Activated T-helper 1 cell treated with Interleukin-2 at 50 U/mL for 16 hours (primary cell): ENCODE results near the gene APC2.
A peak's percentile ranks its signal among the peaks of the same experiment; 100 is the strongest.
"Not testable (repeated sequence)": the region's sequence is repeated elsewhere in the genome, so short reads cannot be mapped to it uniquely, and the experiment has no call there.

ENCODE experiments used
- DNase-seq: peaks from one replicate; pipeline ENCODE4 v3.0.0-alpha.2; 2020; ENCODE audit warnings: low read depth

The APC2 gene

DNA sequence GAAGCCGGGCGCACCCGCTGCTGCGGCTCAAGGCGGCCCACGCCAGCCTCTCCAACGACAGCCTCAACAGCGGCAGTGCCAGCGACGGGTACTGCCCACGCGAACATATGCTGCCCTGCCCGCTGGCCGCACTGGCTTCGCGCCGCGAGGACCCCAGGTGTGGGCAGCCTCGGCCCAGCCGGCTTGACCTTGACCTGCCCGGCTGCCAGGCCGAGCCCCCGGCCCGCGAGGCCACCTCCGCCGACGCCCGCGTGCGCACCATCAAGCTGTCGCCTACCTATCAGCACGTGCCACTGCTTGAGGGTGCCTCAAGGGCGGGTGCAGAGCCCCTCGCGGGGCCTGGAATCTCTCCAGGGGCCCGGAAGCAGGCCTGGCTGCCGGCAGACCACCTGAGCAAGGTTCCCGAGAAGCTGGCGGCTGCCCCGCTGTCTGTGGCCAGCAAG lies 16.1 kb downstream of the APC2 start:
- no peak for DNase-seq

DNA sequence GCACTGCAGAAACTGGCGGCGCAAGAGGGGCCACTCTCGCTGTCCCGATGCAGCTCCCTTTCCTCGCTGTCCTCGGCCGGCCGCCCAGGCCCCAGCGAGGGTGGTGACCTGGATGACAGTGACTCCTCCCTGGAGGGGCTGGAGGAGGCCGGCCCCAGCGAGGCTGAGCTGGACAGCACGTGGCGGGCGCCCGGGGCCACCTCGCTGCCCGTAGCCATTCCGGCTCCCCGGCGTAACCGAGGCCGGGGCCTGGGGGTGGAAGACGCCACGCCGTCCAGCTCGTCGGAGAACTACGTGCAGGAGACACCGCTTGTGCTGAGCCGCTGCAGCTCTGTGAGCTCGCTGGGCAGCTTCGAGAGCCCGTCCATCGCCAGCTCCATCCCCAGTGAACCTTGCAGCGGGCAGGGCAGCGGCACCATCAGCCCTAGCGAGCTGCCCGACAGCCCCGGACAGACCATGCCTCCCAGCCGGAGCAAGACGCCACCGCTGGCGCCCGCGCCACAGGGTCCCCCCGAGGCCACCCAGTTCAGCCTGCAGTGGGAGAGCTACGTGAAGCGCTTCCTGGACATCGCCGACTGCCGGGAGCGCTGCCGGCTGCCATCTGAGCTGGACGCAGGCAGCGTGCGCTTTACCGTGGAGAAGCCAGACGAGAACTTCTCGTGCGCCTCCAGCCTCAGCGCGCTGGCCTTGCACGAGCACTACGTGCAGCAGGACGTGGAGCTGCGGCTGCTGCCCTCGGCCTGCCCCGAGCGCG lies 16.7 kb downstream of the APC2 start:
- DNase-seq = no peak

DNA sequence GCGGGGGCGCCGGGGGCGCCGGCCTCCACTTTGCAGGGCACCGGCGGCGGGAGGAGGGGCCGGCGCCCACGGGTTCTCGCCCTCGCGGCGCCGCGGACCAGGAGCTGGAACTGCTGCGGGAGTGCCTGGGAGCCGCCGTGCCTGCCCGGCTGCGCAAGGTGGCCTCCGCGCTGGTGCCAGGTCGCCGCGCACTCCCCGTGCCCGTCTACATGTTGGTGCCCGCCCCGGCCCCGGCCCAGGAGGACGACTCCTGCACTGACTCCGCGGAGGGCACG lies 17.2 kb downstream of the APC2 start:
- DNase-seq = no peak

DNA sequence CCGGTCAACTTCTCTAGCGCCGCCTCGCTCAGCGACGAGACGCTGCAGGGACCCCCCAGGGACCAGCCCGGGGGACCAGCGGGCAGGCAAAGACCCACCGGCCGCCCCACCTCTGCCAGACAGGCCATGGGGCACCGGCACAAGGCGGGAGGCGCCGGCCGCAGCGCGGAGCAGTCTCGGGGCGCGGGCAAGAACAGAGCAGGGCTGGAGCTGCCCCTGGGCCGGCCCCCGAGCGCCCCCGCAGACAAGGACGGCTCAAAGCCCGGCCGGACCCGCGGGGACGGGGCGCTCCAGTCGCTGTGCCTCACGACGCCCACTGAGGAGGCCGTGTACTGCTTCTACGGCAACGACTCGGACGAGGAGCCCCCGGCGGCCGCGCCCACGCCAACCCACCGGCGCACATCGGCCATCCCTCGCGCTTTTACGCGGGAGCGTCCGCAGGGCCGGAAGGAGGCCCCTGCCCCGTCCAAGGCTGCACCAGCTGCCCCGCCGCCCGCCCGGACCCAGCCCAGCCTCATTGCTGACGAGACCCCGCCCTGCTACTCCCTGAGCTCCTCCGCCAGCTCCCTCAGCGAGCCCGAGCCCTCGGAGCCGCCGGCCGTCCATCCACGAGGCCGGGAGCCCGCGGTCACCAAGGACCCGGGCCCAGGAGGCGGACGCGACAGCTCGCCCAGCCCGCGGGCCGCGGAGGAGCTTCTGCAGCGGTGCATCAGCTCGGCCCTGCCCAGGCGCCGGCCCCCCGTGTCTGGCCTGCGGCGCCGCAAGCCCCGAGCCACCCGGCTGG lies 17.8 kb downstream of the APC2 start:
- DNase-seq = no peak

DNA sequence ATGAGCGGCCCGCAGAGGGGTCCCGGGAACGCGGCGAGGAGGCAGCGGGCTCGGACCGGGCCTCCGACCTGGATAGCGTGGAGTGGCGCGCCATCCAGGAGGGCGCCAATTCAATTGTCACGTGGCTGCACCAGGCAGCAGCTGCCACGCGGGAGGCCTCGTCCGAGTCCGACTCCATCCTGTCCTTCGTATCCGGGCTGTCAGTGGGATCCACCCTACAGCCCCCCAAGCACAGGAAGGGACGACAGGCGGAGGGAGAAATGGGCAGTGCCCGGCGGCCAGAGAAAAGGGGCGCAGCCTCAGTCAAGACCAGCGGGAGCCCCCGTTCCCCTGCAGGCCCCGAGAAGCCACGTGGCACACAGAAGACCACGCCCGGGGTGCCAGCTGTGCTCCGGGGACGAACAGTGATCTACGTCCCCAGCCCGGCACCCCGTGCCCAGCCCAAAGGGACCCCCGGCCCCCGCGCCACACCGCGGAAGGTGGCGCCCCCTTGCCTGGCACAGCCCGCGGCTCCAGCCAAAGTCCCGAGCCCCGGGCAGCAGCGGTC lies 18.4 kb downstream of the APC2 start:
- no peak for DNase-seq

DNA sequence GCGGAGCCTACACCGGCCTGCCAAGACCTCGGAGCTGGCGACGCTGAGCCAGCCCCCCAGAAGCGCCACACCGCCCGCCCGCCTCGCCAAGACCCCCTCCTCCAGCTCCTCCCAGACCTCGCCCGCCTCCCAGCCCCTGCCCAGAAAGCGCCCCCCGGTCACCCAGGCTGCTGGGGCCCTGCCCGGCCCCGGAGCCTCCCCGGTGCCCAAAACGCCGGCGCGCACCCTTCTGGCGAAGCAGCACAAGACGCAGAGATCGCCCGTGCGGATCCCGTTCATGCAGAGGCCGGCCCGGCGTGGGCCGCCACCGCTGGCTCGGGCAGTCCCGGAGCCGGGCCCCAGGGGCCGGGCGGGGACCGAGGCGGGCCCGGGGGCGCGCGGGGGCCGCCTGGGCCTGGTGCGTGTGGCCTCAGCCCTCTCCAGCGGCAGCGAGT lies 18.9 kb downstream of the APC2 start:
- no peak for DNase-seq

DNA sequence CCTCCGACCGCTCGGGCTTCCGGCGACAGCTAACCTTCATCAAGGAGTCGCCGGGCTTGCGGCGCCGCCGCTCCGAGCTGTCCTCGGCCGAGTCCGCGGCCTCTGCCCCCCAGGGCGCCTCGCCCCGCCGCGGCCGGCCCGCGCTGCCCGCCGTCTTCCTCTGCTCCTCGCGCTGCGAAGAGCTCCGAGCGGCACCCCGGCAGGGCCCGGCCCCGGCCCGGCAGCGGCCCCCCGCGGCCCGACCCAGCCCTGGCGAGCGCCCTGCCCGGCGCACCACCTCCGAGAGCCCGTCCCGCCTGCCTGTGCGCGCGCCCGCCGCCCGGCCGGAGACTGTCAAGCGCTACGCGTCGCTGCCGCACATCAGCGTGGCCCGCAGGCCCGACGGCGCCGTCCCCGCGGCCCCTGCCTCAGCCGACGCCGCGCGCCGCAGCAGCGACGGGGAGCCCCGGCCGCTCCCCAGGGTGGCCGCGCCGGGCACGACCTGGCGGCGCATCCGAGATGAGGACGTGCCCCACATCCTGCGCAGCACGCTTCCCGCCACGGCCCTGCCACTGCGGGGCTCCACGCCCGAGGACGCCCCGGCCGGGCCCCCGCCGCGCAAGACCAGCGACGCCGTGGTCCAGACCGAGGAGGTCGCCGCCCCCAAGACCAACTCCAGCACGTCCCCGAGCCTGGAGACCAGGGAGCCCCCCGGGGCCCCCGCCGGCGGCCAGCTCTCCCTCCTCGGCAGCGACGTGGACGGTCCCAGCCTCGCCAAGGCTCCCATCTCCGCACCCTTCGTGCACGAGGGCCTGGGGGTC lies 19.5 kb downstream of the APC2 start:
- no peak for DNase-seq

DNA sequence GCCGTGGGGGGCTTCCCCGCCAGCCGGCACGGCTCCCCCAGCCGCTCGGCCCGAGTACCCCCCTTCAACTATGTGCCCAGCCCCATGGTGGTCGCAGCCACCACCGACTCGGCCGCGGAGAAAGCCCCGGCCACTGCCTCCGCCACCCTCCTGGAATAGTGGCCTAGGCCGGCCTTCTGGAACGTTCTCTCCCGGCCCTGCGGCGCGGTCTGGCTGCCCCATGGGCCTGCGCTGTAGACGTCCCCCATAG lies 20.1 kb downstream of the APC2 start:
- no peak for DNase-seq

DNA sequence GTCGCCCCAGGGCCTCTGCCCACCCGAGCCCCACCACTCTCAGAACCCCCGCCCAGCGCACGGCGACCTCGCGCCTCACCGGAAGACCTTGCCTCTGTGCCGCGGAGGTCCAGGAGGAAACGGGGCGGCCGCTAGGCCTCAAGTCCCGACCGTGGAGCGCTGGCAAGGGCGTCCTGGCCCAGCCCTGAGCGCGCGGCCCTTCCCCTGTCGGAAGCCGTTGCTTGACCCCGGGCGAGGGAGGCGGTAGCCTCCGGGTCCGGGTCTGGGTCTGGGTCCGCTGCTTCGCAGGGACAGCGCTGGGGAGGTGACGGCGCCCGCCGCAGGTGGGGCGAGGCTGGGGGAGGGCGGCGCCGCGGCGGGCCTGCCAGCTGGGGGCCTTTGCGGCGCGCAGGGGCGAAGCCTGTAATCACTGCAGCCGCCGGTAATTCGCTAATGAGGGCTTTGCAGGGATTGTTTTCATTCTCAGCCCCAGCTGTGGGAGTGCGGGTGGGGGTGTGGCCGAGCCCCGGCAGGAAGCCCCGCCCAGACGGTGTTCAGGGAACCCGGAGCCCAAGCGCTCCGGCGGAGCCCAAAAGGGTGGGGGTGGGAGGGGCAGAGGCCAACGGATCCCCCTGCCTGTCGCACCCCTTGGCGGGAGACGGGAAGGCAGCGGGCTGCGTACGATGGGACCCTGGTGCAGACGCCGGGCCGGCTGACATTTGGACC lies 20.5 kb downstream of the APC2 start:
- DNase-seq = peak; percentile 63

DNA sequence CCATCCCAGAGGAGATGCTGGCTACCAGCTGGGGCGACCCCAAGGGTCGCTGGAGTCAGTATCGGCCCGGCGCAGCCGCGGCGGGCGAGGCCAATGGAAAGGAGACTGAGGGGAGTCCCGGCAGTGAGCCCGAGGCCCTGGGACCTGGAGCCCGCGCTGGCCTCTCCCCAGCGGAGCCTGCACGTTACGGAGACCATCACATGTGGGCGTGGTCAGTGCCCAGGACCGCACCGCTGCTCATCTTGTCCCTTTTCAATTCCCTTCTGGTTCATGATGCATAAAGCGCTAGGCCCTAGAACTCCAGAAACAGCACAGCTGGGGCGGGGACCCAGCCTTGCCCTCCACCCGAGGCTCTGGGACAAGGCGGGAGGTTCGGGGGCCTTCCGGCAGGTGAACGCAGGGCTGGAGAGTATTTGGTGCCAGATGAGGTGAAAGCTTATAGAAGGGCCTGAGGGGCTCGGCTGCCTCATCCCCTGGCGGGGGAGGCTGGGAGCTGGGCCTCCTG lies 21.1 kb downstream of the APC2 start:
- no peak for DNase-seq

DNA sequence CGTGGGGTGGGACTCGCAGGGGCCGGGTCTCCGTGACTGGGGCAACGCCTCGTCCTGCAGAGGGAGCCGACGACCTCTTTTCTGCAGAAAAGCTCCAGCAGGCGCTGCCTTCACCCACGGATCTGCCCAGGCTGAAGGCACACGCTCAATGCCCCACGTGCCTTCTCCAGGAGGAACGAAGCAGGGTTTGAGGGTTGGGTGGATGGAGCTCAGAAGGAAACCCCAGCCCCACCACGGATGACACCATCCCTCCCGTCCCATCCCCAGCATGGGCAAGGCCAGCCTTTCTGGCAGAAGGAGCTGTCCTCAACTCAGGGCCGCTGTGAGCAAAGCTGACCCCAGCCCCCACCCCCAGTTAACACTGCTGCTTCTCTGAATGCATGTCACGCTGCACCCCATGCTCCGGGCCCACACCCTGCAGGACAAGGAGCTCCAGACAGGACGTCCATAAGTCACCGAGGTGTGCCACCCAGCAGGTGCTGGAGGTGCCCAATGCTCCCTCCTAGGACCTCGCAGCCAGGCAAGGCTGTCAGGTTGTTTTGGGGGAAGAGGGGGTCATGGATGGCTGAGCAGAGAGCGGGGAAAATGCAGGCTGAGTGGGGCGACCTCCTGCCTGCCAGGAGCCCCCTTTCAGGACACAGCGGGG lies 21.7 kb downstream of the APC2 start:
- DNase-seq = no peak

DNA sequence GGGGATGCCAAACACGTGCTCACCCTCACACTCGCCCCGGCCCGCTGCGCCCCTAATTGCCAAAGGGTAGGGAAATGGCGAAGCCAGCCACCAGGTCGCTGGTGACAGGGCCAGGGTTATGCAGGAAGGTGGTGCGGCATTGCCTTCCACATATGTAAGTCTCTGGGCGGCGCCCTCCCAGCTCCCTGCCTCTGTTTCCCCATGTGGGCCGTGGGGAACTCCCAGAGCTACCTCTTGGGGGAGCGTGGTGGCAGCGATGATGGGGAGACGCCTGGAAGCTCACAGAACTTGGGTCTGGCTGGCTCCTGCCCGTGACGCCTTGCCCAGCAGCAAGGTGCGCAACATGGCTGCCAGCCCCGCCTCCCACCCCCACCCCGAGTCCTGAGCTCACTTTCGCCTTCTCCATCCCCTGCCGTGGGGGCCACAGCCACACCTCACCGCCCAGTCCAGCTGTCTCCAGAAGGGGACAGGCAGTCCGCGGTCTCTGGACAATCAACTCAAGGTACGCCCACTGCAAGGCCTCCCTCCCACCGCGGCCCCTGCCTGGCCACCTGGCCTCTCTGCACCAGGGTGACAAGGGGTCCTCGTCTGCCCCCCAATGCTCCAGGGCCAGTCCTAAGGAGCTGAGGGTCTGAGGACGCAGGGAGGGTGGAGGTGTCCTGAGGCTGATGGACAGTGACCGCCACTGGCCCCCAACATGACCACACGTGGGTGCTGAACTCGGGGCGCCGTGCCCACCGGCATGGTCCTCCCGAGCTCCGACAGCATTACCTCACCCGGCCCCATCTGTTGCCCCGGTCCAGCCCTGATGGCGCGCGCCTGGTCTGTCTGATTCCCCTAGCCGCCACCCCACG lies 22.5 kb downstream of the APC2 start:
- DNase-seq = no peak

DNA sequence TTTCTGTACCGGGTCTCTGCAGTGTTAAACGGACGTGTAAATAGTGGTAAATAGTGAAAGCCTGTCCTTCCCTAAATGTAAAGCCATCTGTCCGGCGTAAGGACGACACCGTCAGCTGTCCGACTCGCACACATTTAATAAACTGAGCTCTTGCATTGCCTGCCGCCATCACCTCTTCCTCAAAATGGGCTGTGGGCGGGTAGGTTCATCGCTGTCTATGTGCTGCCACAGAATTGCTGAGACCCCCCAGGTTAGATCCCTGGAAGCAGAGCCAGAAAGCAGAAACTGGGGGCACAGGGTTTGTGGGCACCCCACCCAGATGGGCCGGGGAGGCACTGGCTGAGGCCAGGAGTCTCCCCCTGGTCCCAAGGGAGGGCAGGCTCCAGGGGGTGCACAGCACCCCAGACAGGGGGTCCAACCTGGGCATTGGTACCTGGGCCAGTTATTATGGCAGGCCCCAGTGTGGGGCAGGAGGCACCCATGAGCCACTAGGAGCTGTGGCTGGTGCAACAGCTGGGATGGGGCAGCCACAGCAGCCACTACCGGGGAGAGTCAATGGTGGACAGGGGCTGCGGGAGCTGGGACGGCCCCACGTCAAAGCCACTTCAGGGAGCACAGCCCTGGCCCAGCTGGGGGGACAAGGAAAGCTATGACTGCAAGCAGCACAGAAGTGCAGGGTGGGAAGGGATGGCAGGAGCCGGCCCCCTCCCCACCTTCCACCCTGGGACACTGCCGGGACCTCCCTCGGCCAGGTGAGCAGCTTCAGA lies 23.3 kb downstream of the APC2 start:
- DNase-seq = no peak

DNA sequence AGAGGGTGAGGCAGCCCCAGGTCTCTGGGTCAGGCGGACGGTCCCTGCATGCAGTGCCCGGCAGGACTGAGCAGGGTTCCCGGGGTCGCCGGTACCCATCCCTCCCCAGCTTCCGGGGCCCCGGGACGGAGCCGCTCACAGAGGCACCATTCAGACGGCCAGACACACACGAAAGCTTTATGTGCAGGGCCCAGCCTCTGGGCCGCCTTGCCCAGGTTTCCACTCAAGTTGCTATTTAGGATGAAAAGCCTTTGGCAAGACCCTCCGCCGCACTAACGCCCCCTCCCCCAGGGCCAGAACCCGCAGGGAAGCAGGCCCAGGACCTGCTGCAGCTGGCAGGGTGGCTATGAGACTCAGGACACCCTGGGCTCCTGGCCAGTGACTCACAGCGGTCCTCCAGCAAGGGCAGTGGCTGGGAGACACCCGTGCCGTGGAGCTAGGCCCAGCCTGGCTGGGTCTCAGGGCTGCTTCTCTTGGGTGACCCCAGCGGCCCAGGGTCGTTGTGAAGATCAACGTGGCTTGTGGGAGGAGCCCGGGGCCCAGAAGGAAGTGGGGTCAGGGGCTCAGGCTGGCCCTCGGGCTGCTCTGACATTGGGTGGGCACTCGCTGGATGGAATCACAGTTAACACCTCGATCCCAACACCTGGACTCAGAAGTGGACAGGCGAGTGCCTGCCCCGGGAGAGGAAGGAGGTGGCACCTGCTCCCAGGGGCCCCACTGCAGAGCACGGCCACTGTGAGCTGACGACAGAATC lies 24.3 kb downstream of the APC2 start:
- DNase-seq = no peak

DNA sequence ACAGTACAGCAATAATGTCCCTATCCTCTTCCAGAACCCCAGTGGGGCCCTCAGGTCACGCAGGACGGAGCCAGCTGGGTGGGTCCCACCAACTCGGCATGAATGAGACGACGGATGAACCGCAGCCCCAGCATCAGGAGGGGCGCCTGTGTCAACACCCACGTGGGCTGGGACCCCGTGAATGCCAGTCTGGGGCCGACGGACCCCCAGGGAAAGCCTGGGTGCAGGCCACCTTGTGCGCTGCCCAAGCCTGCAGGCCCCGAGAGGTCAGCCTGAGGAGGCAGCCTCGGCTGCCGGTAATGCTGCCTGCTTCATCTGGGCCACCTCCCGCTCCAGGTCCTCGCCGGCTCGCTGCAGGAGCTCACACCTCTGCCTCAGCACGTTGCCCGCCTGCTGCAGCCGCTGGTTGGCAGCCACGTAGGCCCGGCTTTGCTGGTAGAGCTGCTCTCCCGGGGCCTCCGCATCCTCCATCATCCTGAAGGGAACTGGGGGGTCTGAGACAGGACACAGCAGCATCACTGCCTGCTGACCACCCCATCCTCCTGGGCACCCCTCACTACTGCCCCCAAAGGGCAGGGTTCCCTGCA lies 24.9 kb downstream of the APC2 start:
- no peak for DNase-seq

DNA sequence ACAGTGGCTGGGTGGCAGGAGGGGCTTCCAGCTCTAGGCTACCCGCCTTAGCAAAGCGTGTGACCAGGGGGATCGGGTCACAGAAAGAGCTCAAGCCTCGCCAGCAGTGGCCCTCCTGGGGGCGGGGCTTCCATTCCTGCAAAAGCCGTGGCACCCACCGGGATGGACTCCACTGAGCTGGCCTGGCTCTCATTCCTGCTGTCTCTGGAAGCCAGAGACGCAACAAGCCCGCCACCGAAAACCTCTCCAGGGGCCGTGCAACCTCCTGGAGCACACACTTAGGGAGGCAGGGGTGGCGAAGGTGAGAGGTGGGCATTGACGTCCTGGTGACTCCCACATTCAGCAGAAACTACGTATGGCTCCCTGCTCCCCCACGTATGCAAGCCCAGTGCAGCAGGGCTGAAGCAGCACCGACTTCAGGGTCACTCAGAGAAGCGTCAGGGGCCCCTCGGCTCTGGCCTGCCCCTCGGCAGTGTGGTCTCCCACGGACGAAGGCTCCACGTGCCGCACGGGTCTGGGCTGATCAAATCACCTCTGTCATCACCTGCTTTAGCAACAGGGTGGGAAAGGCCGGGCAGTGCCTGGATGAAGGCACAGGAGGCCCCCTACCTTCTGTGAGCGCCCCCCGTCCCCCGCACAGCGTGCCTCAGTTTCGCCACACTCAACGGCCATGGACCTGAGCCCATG lies 26.0 kb downstream of the APC2 start:
- DNase-seq = no peak

DNA sequence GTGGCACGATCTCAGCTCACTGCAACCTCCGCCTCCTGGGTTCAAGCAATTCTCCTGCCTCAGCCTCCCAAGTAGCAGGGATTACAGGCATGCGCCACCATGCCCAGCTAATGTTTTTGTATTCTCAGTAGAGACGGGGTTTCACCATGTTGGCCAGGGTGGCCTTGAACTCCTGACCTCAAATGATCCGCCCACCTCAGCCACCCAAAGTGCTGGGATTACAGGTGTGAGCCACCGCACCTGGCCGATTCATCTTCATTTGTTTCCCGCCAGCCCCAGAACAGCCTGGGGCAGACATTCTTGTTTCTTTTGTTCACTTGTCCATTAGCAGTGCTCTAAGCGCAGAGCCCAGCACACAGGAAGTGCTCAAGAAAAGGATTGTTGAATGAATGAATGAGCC lies 27.1 kb downstream of the APC2 start:
- DNase-seq = not testable (repeated sequence)
